ENCODE measurements around the gene THY1.
"Not testable (repeated sequence)": the region's sequence is repeated elsewhere in the genome, so short reads cannot be mapped to it uniquely, and the experiment has no call there.

Gene THY1

GRCh38 chr11:119445379-119445778 lies 22.4 kb upstream of the THY1 start:
- no peak for DNase-seq

GRCh38 chr11:119441898-119442243 lies 18.9 kb upstream of the THY1 start:
- DNase-seq, result no peak

GRCh38 chr11:119438599-119438998 lies 15.6 kb upstream of the THY1 start:
- DNase-seq, result no peak

GRCh38 chr11:119437521-119437920 lies 14.5 kb upstream of the THY1 start:
- not testable (repeated sequence) for DNase-seq

GRCh38 chr11:119436711-119437110 lies 13.7 kb upstream of the THY1 start:
- no peak for DNase-seq

- DNase-seq, result no peak
These were observed 13.1 kb upstream of the THY1 start for GRCh38 chr11:119436093-119436492.

GRCh38 chr11:119434591-119435330 lies 11.8 kb upstream of the THY1 start:
- no peak for DNase-seq

- no peak for DNase-seq
These were observed 10.4 kb upstream of the THY1 start for GRCh38 chr11:119433358-119433725.

GRCh38 chr11:119432484-119433357 lies 9.7 kb upstream of the THY1 start:
- DNase-seq, result no peak

- DNase-seq, result no peak
These were observed 8.6 kb upstream of the THY1 start for GRCh38 chr11:119431523-119431922.

GRCh38 chr11:119427279-119427678 lies 4.3 kb upstream of the THY1 start:
- no peak for DNase-seq

- no peak for DNase-seq
These were observed 3.2 kb upstream of the THY1 start for GRCh38 chr11:119426142-119426541.

- no peak for DNase-seq
These were observed 1.8 kb upstream of the THY1 start for GRCh38 chr11:119424775-119425174.

- no peak for DNase-seq
These were observed 1.3 kb upstream of the THY1 start for GRCh38 chr11:119424276-119424675.

GRCh38 chr11:119423509-119424254 lies 710 bp upstream of the THY1 start:
- no peak for DNase-seq

GRCh38 chr11:119421941-119422808 lies 797 bp downstream of the THY1 start:
- DNase-seq, result no peak

- DNase-seq, result no peak
These were observed 1.6 kb downstream of the THY1 start for GRCh38 chr11:119421351-119421750.

- DNase-seq, result no peak
These were observed 2.3 kb downstream of the THY1 start for GRCh38 chr11:119420631-119421030.

- DNase-seq, result no peak
These were observed 3.0 kb downstream of the THY1 start for GRCh38 chr11:119419834-119420492.

- no peak for DNase-seq
These were observed 3.7 kb downstream of the THY1 start for GRCh38 chr11:119419246-119419645.

GRCh38 chr11:119418759-119419158 lies 4.2 kb downstream of the THY1 start:
- no peak for DNase-seq
